Stomach (tissue), 4 donors: Measurements from ENCODE around the gene AKIP1.

Source experiments
- EP300 ChIP-seq: sonication (generic); formaldehyde crosslinking; IDR thresholded peaks from one replicate; pipeline ENCODE4 v1.6.1; 2017; ENCODE audit warnings: antibody characterized with exemption
- POLR2A ChIP-seq, 4 donors: fragments of 450-650 bp; IDR thresholded peaks; one replicate each; pipeline ENCODE4 v1.6.1; 2016; ENCODE audit warnings: antibody characterized with exemption in 4 of 4, control low read depth in 2 of 4, mild to moderate bottlenecking in 1 of 4, moderate library complexity in 1 of 4
- POLR2AphosphoS5 ChIP-seq, 3 donors: sonication (generic); formaldehyde crosslinking; IDR thresholded peaks; one replicate each; pipeline ENCODE4 v1.6.1; 2016; ENCODE audit warnings: antibody characterized with exemption in 3 of 3
- TF ChIP-seq, protein P1 (sequence below), 7 experiments: fragments of 450-650 bp in 4 of 7; fragments of 200-600 bp in 3 of 7; sonication (generic) in 3 of 7; IDR thresholded peaks; one replicate each; pipeline ENCODE4 v1.5.1; 2016 to 2019; ENCODE audit warnings: antibody characterized with exemption in 7 of 7, control low read depth in 2 of 7, mild to moderate bottlenecking in 1 of 7

DNA sequence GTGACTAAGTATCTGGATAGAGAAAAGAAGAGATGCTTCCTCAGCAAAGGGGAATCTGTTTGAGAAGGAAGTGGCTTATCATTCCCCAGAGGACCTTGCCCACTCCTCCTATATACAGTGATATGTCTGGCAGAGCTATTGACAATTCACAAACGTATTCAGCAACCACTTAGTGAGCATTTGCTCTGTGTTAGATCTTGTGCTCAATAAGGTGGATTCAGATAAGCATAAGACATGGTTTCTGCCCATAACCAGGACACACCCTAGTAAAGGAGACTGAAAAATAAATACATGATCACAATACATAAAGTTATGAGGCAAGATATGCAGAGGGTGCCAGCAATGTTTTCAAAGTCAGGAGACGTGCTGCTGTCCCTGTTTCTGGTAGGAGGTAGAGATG is 51.9 kb downstream of the AKIP1 start:
- TF ChIP-seq POLR2A (IDR thresholded peaks at IDR 0.05) (no peak), POLR2AphosphoS5 (IDR thresholded peaks at IDR 0.05) (no peak), EP300 (no peak)
- TF ChIP-seq, protein P1, sequence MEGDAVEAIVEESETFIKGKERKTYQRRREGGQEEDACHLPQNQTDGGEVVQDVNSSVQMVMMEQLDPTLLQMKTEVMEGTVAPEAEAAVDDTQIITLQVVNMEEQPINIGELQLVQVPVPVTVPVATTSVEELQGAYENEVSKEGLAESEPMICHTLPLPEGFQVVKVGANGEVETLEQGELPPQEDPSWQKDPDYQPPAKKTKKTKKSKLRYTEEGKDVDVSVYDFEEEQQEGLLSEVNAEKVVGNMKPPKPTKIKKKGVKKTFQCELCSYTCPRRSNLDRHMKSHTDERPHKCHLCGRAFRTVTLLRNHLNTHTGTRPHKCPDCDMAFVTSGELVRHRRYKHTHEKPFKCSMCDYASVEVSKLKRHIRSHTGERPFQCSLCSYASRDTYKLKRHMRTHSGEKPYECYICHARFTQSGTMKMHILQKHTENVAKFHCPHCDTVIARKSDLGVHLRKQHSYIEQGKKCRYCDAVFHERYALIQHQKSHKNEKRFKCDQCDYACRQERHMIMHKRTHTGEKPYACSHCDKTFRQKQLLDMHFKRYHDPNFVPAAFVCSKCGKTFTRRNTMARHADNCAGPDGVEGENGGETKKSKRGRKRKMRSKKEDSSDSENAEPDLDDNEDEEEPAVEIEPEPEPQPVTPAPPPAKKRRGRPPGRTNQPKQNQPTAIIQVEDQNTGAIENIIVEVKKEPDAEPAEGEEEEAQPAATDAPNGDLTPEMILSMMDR (IDR thresholded peaks at IDR 0.05) = no peak
